Stimulated activated CD8-positive, alpha-beta memory T cell treated with anti-CD3 and anti-CD28 coated beads, Interleukin-4, amount 100 ng/mL, for 4 hours (primary cell): Measurements from ENCODE around the gene MAMLD1.

Experiments
- DNase-seq, 2 donors: peaks; one replicate each; pipeline ENCODE4 v3.0.0-alpha.2; 2020; ENCODE audit warnings: low read depth in 2 of 2, low spot score in 1 of 2

The MAMLD1 gene

DNA sequence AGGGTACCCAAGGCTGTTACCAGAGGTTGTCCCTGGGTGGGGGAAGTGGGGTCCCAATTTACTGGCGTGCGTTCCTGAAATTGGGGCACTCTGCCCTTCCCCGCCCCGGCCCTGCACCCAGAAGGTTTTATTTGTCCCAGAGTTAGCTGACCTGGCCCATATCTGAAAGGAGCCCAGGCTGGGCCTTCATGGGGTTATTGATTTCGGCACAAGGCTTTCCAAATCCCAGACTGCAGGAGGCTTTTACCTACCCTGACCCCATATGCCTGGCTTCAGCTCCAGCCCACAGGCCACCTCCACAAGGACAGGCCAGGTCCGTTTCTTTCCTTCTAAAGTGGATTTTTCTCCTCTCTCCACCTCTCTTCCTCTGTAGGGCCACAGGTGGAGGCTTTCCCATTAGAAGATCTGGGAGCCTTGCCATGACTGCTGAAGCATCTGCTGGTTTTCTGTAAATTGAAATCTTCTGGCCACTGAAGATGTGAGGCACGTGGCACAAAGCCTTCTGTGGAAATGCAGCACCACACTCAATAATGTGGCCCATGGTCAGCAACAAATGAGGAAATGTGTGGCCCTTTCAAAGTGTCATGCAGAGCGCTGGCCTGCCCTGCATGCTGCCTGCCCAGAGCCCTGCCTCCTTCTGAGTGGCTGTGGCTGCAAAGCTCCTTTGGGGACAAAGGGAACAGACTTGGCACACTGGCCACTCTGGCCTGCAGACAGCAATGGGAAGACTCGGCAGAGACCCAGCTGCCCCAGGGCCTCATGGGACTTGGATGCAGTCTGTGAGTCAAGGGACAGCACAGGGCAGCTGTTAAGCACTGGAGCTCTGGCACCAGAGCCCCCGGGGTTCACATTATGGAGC, 162.2 kb downstream of the MAMLD1 start:
- DNase-seq: no peak

DNA sequence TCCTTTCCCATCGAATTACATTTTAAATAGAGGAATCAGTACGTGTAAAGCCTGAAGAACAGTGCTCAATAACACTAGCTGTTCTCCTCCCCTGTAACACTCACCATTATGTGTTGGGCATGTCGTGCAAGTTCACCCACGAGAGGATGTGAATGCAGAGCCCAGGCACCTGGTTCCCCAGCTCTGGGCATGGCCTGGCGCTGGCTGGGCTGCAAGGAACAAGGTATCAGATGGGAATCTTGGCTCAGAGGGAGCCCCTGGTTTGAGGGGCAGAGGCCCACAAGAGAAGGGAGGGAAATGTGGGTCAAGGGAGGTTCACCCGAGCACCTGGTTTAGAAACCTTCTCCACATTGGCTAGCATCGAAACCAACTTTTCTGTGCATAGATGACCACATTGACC, 163.6 kb downstream of the MAMLD1 start:
- no peak for DNase-seq

DNA sequence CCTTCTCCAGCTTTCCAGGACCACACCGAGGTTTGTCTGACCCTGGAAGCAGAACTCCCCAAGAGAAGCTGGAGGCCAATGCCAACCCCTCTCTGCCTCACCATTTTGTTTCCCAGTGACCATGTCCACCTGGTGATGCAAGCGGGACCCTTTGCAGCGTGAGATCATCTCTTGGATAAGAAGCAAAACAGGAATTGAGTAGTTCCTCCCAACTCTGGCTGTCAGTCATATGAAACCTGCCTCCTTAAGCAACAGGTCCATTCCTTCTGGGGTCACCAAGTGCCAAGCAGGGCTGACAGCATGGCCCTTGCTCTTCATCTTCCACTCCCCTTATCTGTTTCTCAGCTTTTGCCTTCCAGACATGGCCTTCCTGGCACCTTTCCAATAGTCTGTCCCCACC, 164.0 kb downstream of the MAMLD1 start:
- no peak for DNase-seq

DNA sequence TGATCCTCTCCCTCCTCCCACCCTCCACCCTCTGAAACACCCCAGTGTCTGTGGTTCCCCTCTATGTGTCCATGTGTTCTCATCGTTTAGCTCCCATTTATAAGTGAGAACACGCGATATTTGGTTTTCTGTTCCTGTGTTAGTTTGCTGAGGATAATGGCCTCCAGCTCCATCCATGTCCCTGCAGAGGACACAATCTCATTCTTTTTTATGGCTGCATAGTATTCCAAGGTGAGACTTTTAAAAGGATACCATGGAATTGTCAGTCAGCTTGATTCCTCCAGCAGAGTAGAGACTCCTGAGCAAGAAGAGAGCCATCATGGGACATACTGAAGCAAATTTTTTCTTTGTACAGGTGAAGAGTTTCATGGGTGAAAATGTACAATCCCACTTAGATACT, 166.5 kb downstream of the MAMLD1 start:
- DNase-seq: no peak

DNA sequence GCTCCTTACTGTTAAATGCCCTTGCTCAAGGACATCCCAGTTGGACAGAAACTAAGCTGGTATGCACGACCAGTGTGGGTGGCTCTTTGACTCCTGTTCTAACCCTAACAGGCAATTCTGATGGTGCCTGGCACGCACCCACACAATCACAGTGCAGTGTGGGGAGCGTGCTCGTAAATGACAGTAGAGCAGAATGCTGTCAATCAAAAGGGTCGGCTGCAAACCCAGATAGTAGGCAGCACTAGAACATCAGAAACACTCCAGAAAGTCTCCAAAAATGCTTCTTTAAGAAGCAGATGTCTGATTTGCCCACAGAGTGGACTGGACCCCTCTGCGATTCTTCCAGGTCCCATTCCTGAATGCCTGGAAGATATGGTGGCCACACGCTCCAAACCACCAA, 167.7 kb downstream of the MAMLD1 start:
- no peak for DNase-seq

DNA sequence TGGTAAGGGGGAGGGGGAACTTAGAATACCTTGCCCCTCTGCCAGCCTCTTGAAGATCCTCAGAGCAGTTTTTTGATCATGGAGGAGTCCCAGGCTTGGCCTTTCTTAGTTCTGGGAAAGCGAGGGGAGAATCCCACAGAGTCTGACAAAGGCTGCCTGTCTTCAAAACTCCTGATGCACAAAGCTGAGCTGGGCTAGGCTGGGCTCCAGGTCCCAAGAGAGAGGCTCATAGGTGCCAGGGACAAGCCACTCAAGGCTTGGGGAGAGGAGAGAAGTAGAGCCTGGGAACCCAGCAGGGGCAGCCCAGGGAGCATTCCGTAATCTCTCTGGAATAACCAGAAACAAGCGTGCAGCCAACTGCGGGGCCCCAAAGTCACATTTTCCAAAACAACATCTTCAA, 168.3 kb downstream of the MAMLD1 start:
- DNase-seq: no peak

DNA sequence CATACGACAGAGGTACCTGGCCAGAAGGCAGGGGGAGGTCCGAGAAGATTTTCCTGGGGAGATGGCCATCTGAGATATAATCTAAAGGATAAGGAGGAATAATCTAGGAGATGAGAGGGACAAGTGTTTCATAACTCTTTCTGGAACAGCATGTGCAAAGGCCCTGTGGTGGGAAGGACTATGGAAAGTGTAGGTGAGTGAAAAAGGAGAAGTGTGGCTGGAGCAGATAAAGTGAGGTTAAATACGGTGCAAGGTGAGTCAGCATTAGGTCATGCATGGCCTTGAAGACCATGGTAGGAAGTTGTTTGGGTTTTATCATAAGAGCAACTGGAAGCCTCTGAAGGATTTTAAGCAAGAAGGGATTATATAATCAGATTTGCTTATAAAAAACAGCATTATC, 170.7 kb downstream of the MAMLD1 start:
- no peak for DNase-seq

DNA sequence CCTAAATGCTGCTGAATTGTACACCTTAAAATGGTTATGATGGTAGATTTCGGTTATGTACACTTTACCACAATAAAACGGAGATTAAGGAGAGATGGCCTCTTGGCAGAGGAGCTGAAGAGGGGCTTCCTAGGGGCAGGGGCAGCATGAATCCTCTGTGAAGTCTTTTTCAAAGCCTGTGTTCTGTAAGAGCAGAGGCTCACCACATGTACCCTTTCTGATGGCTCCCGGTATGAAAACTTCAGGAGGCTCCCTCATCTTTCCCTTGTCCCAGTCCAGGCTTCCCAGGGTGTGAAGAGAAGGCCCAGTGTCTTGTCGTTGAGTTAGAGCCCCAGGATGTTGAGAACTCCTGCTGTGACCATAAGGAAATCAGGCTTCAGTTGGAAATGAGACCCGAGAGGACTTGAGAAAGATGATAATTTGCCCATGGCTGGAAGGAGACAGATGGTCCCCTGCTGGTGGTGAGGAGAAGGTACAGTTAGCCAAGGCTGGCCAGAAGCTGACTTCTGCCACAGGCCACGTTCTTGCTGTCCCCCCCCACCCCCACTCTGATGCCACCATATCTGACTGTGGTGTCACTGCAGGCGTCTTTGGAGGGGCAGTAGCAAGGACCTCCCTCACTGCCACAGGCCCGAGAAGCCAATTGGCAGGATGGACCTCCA, 173.5 kb downstream of the MAMLD1 start:
- DNase-seq: no peak

DNA sequence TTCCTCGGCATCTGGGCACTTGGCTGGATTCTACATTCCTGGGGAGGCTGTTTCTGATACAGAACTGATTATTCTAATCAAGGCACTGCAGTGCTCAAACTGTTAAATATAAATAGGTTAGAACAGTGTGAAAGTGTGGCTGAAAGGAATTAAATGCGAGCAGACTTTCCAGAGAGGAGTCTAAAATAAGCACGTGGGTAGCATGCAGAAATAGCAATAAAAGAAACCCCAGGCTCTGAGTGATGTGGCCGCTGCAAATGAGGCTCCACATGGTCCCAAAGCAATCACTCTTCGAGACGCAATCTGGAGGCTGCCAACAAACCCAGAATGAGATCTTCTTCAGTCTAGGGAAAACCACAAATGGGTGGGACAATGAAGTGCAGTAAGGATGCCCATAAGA, 174.7 kb downstream of the MAMLD1 start:
- DNase-seq: no peak

DNA sequence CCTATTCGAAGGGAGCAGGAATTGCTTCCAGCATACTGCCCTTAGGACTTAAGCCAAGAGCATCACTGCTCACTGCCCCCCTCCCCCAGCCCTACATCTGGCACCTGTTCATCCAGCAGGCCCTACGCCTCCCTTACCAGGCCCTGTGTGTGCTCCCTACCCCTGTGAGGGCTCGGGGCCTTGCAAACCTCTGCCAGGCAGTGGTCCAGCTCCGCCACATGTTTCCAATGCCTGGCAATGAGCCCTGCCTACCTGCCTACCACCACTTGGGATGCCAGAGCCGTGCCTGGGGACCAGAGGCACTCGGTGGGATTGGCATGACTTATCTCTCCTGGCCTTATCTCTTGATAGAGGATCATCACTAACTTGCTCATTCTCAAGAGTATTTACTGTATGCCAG, 177.8 kb downstream of the MAMLD1 start:
- DNase-seq: no peak

DNA sequence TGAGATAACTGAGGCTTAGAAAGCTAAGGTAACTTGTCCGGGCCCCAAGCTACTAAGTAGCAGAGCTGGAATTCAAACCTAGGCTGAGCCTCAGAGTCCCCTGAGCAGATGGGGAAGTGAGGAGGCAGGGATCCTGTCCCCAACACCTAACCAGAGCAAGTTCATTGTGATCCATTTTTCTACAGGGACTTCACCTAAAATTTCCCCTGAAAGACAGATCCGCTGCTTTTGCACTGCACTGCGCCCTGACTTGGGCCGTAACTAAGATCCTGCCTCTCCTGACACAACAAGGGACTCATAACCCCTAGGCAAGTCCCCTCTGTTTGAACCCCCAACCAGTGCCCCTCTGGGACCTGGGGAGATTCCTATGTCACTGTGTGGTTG, 179.7 kb downstream of the MAMLD1 start:
- DNase-seq: no peak

DNA sequence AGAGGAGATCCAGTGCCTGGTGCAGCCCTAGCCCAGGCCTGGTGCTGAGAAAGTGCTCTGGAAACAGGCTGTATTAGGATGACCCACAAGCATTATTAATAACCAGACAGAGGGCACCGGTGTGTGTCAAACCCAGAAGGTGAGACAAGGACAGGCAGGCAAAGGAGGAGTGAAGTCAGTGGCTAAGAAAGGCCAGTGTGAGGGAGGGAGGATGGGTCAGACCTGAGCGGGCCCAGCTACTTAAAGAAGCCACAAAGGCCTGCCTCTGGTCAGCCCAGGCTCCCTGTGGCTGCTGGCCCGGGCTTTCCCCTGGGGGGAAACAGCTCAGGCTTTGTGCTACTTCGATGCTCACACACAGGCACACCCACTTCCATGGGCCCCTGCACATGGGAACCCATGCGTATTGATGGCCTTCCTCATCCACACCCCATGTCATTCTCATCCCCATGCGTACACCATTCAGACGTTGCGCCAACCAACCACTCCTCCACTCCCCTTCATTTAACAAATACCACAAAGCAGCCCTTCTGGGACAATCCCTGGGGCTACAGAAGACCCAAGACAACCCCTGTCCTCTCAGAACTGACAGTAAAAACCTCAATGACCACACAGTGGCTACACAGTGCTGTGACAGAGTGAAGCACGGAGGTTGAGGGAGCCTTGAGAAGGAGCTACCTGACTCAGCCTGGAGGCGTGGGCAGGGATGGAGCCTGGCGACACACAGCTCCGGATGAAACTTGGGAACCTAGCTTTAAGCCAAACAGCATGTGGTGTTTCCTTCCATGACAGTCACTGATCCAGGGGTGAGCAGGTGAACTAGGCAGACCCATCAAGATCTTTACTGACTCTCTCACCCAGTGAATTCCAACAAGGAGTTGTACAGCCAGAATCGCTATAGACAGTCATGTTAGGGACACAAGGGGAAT, 180.4 kb downstream of the MAMLD1 start:
- no peak for DNase-seq

DNA sequence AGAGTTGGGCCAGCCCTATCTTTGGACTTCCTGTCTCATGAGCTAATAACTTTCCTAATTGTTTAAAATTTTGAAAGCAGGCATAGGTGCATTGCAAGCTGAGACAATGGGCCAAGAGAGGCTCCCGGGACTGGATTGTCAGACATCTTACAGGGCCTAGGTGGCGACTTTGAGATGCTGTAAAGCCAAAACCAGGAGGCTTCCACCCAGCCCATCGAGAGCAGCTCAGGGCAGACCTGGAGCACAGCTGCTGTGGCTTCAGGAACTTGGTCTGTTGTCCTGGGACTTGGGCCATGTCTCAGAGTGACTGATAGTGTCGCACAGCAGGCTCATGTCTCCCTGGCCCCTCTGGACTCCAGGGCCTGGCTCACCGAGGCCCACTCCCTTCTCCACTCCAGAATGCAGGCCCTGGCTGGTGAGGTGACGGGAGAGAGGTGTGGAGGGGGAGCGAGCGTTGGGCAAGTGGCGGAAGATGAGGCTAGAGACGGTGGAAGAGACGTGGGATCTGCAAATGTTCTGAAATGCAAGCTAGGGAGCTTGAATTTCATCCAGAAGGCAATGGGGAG, 181.2 kb downstream of the MAMLD1 start:
- no peak for DNase-seq

DNA sequence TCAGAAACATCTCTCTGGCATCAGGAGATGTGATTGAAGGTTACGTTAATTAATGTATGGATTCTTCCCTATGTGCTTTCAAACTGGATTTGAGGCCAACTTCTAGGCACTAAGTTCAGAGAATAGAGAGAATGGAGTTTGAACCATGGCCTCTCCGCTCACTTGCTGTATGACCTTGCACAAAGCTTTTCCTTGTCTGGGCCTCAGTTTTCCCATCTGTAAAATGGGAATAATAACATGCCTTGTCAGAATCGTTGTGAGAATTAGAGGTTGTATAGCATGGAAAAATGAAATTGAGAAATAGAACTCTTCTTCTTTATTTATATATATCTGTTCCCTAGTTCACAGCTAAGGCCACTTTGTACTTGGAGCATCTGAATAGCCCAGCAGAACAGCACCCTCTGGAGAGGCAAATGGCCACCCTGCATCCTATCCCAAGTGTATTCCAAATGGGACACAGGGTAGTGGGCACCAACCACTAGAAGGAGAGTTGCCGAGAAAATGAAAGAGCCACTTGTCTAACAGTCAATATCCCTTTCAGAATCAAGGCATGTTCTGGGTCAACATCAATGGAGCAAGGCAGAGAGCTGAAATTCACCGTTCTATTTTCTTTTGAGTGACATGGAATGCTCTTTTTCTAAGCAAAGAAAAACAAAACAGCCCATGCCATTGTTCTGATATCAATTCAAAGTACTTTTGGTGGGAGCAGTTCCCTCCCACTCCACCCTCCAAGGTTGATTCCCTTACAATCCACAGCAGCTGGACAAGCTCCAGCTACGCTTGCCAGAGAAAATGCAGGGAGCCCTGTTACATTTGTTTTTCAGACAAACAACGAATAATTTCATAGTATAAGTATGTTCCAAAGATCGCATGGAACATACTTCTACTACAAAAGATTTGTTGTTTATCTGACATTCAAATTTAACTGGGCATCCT, 182.0 kb downstream of the MAMLD1 start:
- DNase-seq: no peak

DNA sequence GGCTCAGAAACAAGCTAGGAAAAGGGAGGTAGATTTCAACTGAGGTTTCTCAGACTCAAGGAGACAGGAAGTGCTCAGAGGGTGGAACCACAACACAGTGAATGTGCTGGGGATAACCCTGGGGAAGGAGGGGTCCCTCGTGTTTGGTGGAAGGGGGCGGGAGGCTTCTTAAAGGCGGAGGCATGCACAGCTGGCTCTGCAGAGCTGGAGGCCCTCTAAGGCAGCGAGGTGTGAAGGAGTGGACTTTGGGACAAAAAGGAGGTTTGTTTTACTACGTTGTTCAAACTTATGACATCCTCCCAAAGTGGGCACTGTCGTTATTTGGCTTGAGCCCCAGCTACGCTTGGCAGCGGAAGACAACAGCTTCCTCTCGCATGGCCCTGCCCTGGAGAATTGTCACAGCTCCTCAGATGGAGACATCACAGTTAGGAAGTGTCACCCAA, 183.6 kb downstream of the MAMLD1 start:
- no peak for DNase-seq

DNA sequence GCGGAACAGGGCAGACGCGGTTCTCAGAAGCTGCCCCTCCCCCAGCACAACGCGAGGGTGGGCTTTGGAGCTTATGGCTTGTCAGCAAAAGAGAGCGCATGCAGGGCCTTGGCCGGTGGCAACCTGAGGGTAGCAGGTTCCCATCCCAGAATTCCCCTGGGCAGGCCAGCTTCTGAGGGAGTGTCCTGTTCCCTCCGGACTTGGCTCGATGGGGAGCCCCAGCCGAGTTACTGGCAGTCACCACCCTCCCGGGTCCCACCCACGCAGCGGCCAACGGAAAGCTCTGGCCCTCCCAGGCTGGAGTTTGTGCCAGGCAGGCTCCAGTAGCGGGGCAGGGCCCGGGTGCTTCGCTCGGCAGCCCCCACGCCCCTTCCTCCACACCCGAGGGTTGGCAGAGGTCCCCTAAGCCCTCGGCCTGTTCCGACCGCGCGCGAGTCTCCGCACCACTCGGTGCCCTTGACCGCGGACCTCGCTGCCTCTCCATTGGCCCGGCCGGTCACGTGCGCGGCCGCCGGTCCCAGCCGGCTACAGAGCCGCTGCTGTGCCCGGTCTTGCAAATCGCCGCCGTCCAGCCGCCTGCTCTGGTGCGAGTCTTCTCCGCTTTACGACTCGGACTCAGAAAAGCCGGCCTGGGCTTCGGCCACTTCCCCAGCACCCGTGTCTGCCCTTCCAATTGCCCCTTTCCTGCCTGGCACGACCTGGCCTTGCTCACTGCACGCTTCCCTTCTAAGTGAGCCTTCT, 184.4 kb downstream of the MAMLD1 start:
- no peak for DNase-seq

DNA sequence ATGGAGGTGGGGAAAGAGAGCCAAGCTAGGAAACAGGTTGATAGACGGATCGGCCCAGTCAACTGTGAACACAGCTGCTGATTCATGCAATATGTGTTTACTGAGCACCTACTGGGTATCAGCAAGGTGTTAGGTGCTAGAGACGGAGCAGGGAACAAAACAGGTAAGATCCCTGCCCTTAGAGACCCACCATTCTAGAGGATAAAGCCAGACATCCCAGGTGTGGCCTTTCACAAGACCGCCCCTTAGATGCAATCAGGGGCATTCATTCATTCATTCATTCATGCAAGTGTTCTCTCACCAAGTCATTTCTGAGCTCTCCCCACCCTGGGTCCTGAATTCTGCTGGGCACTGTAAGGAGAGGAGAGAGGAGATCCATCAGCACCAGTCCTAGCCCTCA, 185.1 kb downstream of the MAMLD1 start:
- no peak for DNase-seq

DNA sequence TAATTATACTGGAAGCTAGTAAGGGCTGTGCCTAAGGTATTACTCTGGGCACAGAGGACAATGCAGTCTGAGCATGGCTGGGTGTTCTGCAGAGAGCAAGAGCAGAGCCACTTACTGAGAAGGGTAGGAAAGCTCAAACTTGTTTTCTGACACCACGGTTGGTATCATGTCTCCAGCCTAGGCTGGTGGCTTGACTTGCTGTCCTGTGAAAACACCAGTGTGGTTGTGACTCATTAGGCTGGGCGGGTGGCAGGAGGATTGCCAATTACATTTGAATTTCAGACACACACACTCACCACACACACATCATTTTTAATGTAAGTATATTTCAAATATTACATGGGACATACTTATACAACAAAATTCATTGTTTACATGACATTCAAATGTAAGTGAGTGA, 185.6 kb downstream of the MAMLD1 start:
- DNase-seq: no peak

DNA sequence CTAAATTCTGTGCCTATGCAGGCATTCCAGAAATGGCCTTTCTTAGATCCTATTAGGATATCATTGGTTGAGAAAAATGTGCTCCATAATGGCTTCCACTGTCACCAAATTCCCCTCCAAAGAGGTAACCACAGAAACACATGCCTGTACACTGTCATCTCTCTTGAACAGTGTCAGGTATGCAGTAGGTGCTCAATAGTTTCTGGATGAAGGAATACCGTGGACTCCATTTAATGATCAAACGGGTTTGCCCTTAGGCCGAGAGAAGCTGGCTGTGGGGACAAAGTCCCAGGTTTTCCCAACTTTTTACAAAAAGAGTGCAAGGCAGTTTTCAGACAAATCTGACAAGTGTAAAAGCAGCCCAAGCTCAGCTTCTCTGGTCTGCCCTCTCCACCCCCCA, 188.8 kb downstream of the MAMLD1 start:
- no peak for DNase-seq

DNA sequence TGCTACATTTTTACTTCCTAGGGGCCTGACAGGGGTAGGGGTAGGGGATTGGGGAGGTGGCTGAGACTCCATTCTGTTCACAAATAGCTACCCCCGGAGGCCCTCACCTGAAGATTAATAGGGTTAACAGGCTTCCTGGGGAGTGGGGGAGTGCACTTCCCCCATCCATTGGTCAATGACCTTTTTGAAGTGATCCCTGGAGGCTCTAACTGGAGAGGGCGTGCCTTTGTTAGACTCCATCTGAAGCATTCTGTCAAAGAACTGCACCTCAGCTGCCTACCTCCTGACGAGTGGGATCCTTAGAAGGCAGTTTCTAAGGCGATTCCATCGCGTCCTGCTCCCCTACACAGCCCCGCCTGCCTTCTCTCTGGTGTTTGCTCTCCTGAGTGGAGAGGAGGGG, 195.3 kb downstream of the MAMLD1 start:
- DNase-seq: no peak
